H9 (cell line): ENCODE measurements around the gene MYOCD. TPM values are rescaled to one million over a fixed set of nuclear protein-coding genes. Genes with fewer than 3 reads are reported as not detected.

Source experiments
- DNase-seq: peaks from one replicate; pipeline ENCODE4 v3.0.0-alpha.2; 2017
- H2AFZ ChIP-seq: one replicate; pipeline ENCODE4 v1.6.1; 2013; ENCODE audit warnings: mild to moderate bottlenecking, low read length, control low read depth, moderate library complexity
- H2AK5ac ChIP-seq: 2 replicates; pipeline ENCODE4 v1.6.1; 2013; ENCODE audit warnings: low read length, control low read depth, mixed read lengths; ENCODE audit not compliant: insufficient read length
- H2BK120ac ChIP-seq: one replicate; pipeline ENCODE4 v1.6.1; 2013; ENCODE audit warnings: low read depth, mild to moderate bottlenecking, low read length, control low read depth, inconsistent platforms; ENCODE audit not compliant: poor library complexity, severe bottlenecking
- H2BK12ac ChIP-seq: 2 replicates; pipeline ENCODE4 v1.6.1; 2013; ENCODE audit warnings: low read length, control low read depth, mixed read lengths, low read depth; ENCODE audit not compliant: insufficient read length
- H2BK15ac ChIP-seq: 2 replicates; pipeline ENCODE4 v1.6.1; 2013; ENCODE audit warnings: low read depth, low read length, control low read depth
- H2BK20ac ChIP-seq: one replicate; pipeline ENCODE4 v1.6.1; 2013; ENCODE audit warnings: low read depth, mild to moderate bottlenecking, low read length, control low read depth, inconsistent platforms; ENCODE audit not compliant: poor library complexity, severe bottlenecking
- H2BK5ac ChIP-seq: 2 replicates; pipeline ENCODE4 v1.6.1; 2013; ENCODE audit warnings: low read length, control low read depth, mixed read lengths; ENCODE audit not compliant: insufficient read length
- H3K14ac ChIP-seq: 2 replicates; pipeline ENCODE4 v1.6.1; 2013; ENCODE audit warnings: low read length, control low read depth; ENCODE audit not compliant: insufficient read depth
- H3K18ac ChIP-seq: 2 replicates; pipeline ENCODE4 v1.6.1; 2013; ENCODE audit warnings: low read depth, mild to moderate bottlenecking, mixed read lengths, low read length, control low read depth; ENCODE audit not compliant: insufficient read length
- H3K23ac ChIP-seq: 2 replicates; pipeline ENCODE4 v1.6.1; 2013; ENCODE audit warnings: low read length, control low read depth, mixed read lengths, low read depth; ENCODE audit not compliant: insufficient read length
- H3K23me2 ChIP-seq: 2 replicates; pipeline ENCODE4 v1.6.1; 2013; ENCODE audit warnings: low read depth, mild to moderate bottlenecking, mixed read lengths, low read length, control low read depth; ENCODE audit not compliant: insufficient read length, poor library complexity, severe bottlenecking
- H3K27ac ChIP-seq: 2 replicates; pipeline ENCODE4 v1.5.1; 2013; ENCODE audit warnings: low read length, control low read depth, mixed read lengths, low read depth; ENCODE audit not compliant: insufficient read length
- H3K27me3 ChIP-seq: 2 replicates; pipeline ENCODE4 v1.6.1; 2013; ENCODE audit warnings: low read length, control low read depth, inconsistent platforms; ENCODE audit not compliant: insufficient read depth
- H3K4ac ChIP-seq: 2 replicates; pipeline ENCODE4 v1.6.1; 2013; ENCODE audit warnings: low read depth, mild to moderate bottlenecking, control low read depth, inconsistent platforms, low read length, moderate library complexity
- H3K4me1 ChIP-seq: 2 replicates; pipeline ENCODE4 v1.6.1; 2013; ENCODE audit warnings: low read length, control low read depth, inconsistent platforms; ENCODE audit not compliant: insufficient read depth
- H3K4me2 ChIP-seq: 2 replicates; pipeline ENCODE4 v1.6.1; 2013; ENCODE audit warnings: low read length, control low read depth, mixed read lengths; ENCODE audit not compliant: insufficient read length, insufficient read depth
- H3K56ac ChIP-seq: 2 replicates; pipeline ENCODE4 v1.6.1; 2013; ENCODE audit warnings: low read depth, mild to moderate bottlenecking, mixed read lengths, low read length, control low read depth; ENCODE audit not compliant: insufficient read length
- H3K79me1 ChIP-seq: 2 replicates; pipeline ENCODE4 v1.6.1; 2013; ENCODE audit warnings: low read depth, mild to moderate bottlenecking, moderate library complexity, low read length, control low read depth, inconsistent platforms; ENCODE audit not compliant: insufficient read depth, poor library complexity, severe bottlenecking
- H3K79me2 ChIP-seq: 2 replicates; pipeline ENCODE4 v1.6.1; 2013; ENCODE audit warnings: low read length, control low read depth, inconsistent platforms; ENCODE audit not compliant: insufficient read depth
- H3K9ac ChIP-seq: 2 replicates; pipeline ENCODE4 v1.6.1; 2013; ENCODE audit warnings: low read length, control low read depth, mixed read lengths; ENCODE audit not compliant: insufficient read length; ENCODE audit errors: extremely low read depth
- H3K9me3 ChIP-seq: one replicate; pipeline ENCODE4 v1.6.1; 2013; ENCODE audit warnings: low read depth, low read length, inconsistent platforms; ENCODE audit not compliant: control insufficient read depth
- H3T11ph ChIP-seq: one replicate; pipeline ENCODE4 v1.6.1; 2013; ENCODE audit warnings: mild to moderate bottlenecking, low read length, control low read depth, inconsistent platforms
- H4K20me1 ChIP-seq: one replicate; pipeline ENCODE4 v1.6.1; 2013; ENCODE audit not compliant: control insufficient read depth, insufficient read length, insufficient read depth
- H4K5ac ChIP-seq: 2 replicates; pipeline ENCODE4 v1.6.1; 2013; ENCODE audit warnings: low read depth, mild to moderate bottlenecking, mixed read lengths, low read length, control low read depth; ENCODE audit not compliant: insufficient read length
- H4K8ac ChIP-seq: replicated peaks from 2 replicates; pipeline ENCODE4 v1.6.1; 2013; ENCODE audit warnings: low read length, control low read depth, mixed read lengths, low read depth; ENCODE audit not compliant: insufficient read length
- H4K91ac ChIP-seq: 2 replicates; pipeline ENCODE4 v1.6.1; 2013; ENCODE audit warnings: low read depth, mild to moderate bottlenecking, moderate library complexity, mixed read lengths, low read length, control low read depth; ENCODE audit not compliant: insufficient read length
- H3K27ac Mint-ChIP-seq, 3 experiments: 2 replicates in 2 of 3; 3 replicates in 1 of 3; pipeline ENCODE4 v1.8.0; 2020 to 2021; ENCODE audit warnings: mixed read lengths in 3 of 3, mild to moderate bottlenecking in 1 of 3, moderate library complexity in 1 of 3
- H3K27me3 Mint-ChIP-seq: 2 replicates; pipeline ENCODE4 v1.8.0; 2021; ENCODE audit warnings: low read depth, mild to moderate bottlenecking, moderate library complexity, mixed read lengths
- H3K36me3 Mint-ChIP-seq, 3 experiments: 2 replicates in 2 of 3; 3 replicates in 1 of 3; pipeline ENCODE4 v1.8.0; 2020 to 2021; ENCODE audit warnings: low read depth in 3 of 3, mixed read lengths in 3 of 3; ENCODE audit not compliant: insufficient read depth in 1 of 3
- H3K4me1 Mint-ChIP-seq, 2 experiments: 2 replicates each; pipeline ENCODE4 v1.8.0; 2020; ENCODE audit warnings: mixed read lengths in 2 of 2
- H3K4me3 Mint-ChIP-seq, 2 experiments: 2 replicates in 1 of 2; 3 replicates in 1 of 2; pipeline ENCODE4 v1.8.0; 2020 to 2021; ENCODE audit warnings: mild to moderate bottlenecking in 2 of 2, mixed read lengths in 2 of 2, moderate library complexity in 1 of 2
- H3K9me3 Mint-ChIP-seq, 2 experiments: 2 replicates in 1 of 2; 3 replicates in 1 of 2; pipeline ENCODE4 v1.8.0; 2020; ENCODE audit warnings: mild to moderate bottlenecking in 2 of 2, mixed read lengths in 2 of 2, moderate library complexity in 1 of 2
- WGBS: extraction: QIAGEN DNeasy Blood & Tissue Kit; methylation state at CpG from one replicate; pipeline ENCODE4 v1.1.7; 2013; ENCODE audit warnings: missing lambda C conversion rate, low lambda C conversion rate, mixed read lengths; ENCODE audit not compliant: insufficient read length; ENCODE audit errors: extremely low coverage; 5-methylcytosine and 5-hydroxymethylcytosine counted together
- total RNA-seq: library from RNA; stranded (reverse); gene quantifications from 2 replicates; pipeline ENCODE4 v1.2.1, GENCODE V29; 2021
- TF ChIP-seq, protein P1 (sequence below): fragments of 200-600 bp; sonication (generic); conservative IDR thresholded peaks from 3 replicates; pipeline ENCODE4 v1.8.0; 2021; ENCODE audit warnings: antibody characterized with exemption, mild to moderate bottlenecking

The MYOCD gene
- total RNA-seq, 1 experiment from 2014 or later, result 0.17 TPM

DNA sequence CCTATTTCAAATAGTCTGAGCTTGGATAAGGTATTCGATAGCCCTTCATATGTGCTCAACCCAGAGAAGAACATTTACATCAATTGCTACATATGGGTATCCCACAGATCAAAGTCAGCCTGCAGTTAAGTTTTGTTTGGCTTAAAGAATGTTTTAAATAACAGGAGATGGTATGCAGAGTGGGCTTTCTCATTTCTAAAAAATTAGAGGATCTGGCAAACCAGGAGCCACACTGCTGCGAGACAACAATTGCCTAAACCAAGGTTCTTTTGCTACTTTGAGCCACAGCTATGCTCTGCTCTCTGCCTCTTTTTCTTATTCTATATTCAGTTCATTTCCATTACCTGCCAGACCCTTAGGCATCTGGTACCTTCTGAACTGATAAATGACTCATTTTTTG, 93.4 kb downstream of the MYOCD start:
- no peaks in the 10 kb centered on the region for H3K79me2 ChIP-seq
- H2BK20ac ChIP-seq, result no peak overlapping the region
- H2AK5ac ChIP-seq, result no peak overlapping the region
- no peak overlapping the region for H3K9ac ChIP-seq
- no peak overlapping the region for H4K5ac ChIP-seq
- H2BK120ac ChIP-seq, result no peak overlapping the region
- no peak overlapping the region for H2BK5ac ChIP-seq
- no peak overlapping the region for H2BK15ac ChIP-seq
- H3K14ac ChIP-seq, result no peak overlapping the region
- H4K20me1 ChIP-seq, result no peaks in the 10 kb centered on the region
- TF ChIP-seq, protein P1, sequence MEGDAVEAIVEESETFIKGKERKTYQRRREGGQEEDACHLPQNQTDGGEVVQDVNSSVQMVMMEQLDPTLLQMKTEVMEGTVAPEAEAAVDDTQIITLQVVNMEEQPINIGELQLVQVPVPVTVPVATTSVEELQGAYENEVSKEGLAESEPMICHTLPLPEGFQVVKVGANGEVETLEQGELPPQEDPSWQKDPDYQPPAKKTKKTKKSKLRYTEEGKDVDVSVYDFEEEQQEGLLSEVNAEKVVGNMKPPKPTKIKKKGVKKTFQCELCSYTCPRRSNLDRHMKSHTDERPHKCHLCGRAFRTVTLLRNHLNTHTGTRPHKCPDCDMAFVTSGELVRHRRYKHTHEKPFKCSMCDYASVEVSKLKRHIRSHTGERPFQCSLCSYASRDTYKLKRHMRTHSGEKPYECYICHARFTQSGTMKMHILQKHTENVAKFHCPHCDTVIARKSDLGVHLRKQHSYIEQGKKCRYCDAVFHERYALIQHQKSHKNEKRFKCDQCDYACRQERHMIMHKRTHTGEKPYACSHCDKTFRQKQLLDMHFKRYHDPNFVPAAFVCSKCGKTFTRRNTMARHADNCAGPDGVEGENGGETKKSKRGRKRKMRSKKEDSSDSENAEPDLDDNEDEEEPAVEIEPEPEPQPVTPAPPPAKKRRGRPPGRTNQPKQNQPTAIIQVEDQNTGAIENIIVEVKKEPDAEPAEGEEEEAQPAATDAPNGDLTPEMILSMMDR, result no peak
- no peak overlapping the region; a peak in 1 of 7 replicates for H3K27ac Mint-ChIP-seq
- no peak overlapping the region for H3K18ac ChIP-seq
- no peaks in the 10 kb centered on the region for H3K79me1 ChIP-seq
- no peak overlapping the region for H3K4me2 ChIP-seq
- no peaks in the 10 kb centered on the region for H3K4me1 ChIP-seq
- no peak overlapping the region for H4K91ac ChIP-seq
- no peak overlapping the region for H3K56ac ChIP-seq
- no peaks in the 10 kb centered on the region for H3K23me2 ChIP-seq
- H3K9me3 Mint-ChIP-seq, result peaks cover 0 to 3% of the 10 kb centered on the region in 2 experiments; a peak in 1 of 5 replicates
- no peak overlapping the region for H3T11ph ChIP-seq
- DNase-seq, result no peak
- H4K8ac ChIP-seq, result no peak overlapping the region
- H3K4ac ChIP-seq, result no peak overlapping the region
- no peak overlapping the region for H3K4me3 Mint-ChIP-seq
- H3K23ac ChIP-seq, result no peak overlapping the region
- H3K36me3 Mint-ChIP-seq, result no peaks in the 10 kb centered on the region
- no CpG with 5 or more reads among the region's 2 CpGs for WGBS
- no peaks in the 10 kb centered on the region for H3K27me3 ChIP-seq
- no peak overlapping the region for H2BK12ac ChIP-seq
- no peaks in the 10 kb centered on the region for H3K27me3 Mint-ChIP-seq
- H3K9me3 ChIP-seq, result no peaks in the 10 kb centered on the region
- no peak overlapping the region for H2AFZ ChIP-seq
- no peak overlapping the region for H3K27ac ChIP-seq
- peaks cover 4 to 7% of the 10 kb centered on the region in 2 experiments for H3K4me1 Mint-ChIP-seq
